HL-60 (cell line): ENCODE data around the gene DNAL4.

Source experiments
- DNase-seq, 2 experiments: peaks; one replicate each; pipeline ENCODE4 v3.0.0-alpha.2; 2010 to 2020; ENCODE audit warnings: low read depth in 1 of 2, low spot score in 1 of 2
- H3K27ac ChIP-seq: fragments of 250-450 bp; sonication (Bioruptor Pico); replicated peaks from 2 replicates; pipeline ENCODE4 v1.5.1; 2020; ENCODE audit warnings: mild to moderate bottlenecking, moderate library complexity
- H3K27me3 ChIP-seq: fragments of 250-450 bp; sonication (Bioruptor Pico); 2 replicates; pipeline ENCODE4 v1.5.1; 2021; ENCODE audit warnings: mild to moderate bottlenecking, moderate library complexity; ENCODE audit not compliant: insufficient read depth, poor library complexity, severe bottlenecking
- H3K4me3 ChIP-seq: replicated peaks from 2 replicates; pipeline ENCODE4 v1.5.1; 2011; ENCODE audit warnings: mild to moderate bottlenecking, control low read depth, low read length; ENCODE audit not compliant: insufficient read depth
- GABPA ChIP-seq: IDR thresholded peaks from 2 replicates; pipeline ENCODE4 v1.6.1; 2012; ENCODE audit warnings: low read depth
- POLR2AphosphoS5 ChIP-seq: IDR thresholded peaks from 2 replicates; pipeline ENCODE4 v1.6.1; 2012; ENCODE audit warnings: low read depth
- SPI1 ChIP-seq: IDR thresholded peaks from 2 replicates; pipeline ENCODE4 v1.6.1; 2012; ENCODE audit warnings: low read depth, mild to moderate bottlenecking, borderline replicate concordance
- TF ChIP-seq, protein P1 (sequence below): IDR thresholded peaks from 2 replicates; pipeline ENCODE4 v1.6.1; 2012; ENCODE audit warnings: low read depth; ENCODE audit not compliant: insufficient replicate concordance
- TF ChIP-seq, protein P2 (sequence below): IDR thresholded peaks from one replicate; pipeline ENCODE4 v1.5.1; 2011; ENCODE audit warnings: low read length, control low read depth, inconsistent platforms; ENCODE audit not compliant: insufficient read depth

The DNAL4 gene

DNA sequence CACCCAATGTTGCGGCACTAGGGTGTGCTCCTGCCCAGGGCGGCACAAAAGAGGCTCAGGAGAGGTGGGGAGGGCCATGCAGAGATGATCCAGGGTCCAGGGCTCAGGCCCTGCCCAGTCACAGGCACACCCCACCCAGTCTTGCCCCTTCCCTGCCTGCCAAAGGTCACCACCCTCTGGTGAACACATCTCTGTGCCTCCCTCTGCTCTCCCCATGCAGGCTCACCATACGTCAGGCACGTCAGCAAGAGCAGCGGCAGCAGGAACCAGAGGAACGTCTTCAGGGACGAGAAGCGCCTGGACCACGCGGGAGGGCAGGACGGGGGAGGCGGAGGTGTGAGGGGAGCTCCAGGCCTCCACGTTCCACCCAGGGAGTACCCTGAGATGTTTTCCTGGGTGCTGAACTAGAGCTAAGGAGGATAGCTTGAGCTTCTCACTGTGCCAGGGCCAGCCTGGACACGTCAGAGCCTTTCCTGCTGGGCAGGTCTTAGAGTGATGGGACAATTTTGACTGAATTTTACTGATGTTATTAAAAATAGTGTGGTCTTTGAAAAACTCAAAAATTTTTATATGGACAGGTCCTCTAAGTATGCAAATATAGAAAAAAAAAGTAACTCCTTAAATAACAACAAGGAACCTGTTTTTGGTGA, 45.3 kb downstream of the DNAL4 start:
- Histone ChIP-seq H3K27ac (no peak overlapping the region), H3K27me3 (no peaks in the 10 kb centered on the region), H3K4me3 (no peak overlapping the region)
- TF ChIP-seq GABPA (no peak), POLR2AphosphoS5 (no peak), SPI1 (no peak)
- TF ChIP-seq, protein P1, sequence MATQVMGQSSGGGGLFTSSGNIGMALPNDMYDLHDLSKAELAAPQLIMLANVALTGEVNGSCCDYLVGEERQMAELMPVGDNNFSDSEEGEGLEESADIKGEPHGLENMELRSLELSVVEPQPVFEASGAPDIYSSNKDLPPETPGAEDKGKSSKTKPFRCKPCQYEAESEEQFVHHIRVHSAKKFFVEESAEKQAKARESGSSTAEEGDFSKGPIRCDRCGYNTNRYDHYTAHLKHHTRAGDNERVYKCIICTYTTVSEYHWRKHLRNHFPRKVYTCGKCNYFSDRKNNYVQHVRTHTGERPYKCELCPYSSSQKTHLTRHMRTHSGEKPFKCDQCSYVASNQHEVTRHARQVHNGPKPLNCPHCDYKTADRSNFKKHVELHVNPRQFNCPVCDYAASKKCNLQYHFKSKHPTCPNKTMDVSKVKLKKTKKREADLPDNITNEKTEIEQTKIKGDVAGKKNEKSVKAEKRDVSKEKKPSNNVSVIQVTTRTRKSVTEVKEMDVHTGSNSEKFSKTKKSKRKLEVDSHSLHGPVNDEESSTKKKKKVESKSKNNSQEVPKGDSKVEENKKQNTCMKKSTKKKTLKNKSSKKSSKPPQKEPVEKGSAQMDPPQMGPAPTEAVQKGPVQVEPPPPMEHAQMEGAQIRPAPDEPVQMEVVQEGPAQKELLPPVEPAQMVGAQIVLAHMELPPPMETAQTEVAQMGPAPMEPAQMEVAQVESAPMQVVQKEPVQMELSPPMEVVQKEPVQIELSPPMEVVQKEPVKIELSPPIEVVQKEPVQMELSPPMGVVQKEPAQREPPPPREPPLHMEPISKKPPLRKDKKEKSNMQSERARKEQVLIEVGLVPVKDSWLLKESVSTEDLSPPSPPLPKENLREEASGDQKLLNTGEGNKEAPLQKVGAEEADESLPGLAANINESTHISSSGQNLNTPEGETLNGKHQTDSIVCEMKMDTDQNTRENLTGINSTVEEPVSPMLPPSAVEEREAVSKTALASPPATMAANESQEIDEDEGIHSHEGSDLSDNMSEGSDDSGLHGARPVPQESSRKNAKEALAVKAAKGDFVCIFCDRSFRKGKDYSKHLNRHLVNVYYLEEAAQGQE = no peak
- TF ChIP-seq, protein P2, sequence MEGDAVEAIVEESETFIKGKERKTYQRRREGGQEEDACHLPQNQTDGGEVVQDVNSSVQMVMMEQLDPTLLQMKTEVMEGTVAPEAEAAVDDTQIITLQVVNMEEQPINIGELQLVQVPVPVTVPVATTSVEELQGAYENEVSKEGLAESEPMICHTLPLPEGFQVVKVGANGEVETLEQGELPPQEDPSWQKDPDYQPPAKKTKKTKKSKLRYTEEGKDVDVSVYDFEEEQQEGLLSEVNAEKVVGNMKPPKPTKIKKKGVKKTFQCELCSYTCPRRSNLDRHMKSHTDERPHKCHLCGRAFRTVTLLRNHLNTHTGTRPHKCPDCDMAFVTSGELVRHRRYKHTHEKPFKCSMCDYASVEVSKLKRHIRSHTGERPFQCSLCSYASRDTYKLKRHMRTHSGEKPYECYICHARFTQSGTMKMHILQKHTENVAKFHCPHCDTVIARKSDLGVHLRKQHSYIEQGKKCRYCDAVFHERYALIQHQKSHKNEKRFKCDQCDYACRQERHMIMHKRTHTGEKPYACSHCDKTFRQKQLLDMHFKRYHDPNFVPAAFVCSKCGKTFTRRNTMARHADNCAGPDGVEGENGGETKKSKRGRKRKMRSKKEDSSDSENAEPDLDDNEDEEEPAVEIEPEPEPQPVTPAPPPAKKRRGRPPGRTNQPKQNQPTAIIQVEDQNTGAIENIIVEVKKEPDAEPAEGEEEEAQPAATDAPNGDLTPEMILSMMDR = no peak
- no peak for DNase-seq

DNA sequence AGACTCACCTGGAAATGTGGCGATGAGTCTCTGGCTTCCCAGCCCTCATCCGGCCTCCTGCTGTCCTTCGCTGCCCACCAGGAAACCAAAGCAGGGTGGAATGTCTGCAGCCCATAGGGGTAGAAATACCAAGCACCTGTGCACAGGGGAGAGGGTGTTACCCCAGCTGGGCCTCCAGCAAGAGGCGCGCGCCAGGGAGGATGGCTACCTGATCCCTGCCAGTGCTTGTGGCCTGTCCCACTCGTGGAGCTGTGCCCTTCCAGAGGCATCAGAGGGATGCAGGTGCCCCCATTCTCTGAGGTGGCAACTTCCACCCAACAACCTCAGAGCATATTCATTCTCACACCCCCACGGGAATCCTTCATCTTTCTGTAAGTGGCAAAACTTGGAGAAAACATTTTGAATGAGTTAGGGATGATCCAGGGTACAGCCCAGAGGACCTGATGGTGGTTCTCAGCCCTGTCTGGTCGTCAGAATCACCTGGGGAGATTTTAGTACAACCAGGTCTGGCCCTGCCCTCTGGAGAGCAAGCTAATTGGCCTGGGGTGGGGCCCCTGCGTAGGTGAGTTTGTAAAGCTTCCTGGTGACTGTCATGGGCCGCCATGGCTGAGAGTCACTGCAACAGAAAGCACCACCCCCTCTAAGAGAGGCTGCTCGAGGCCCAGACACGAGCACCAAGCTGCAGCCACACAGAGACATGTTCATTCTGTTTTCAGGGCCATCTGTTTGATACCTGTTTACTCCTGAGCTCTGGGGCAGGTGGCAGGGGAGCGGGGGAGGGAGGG, 48.1 kb downstream of the DNAL4 start:
- TF ChIP-seq POLR2AphosphoS5 (no peak; the same call in 1 of the 2 replicates), SPI1 (no peak), GABPA (no peak)
- TF ChIP-seq, protein P1 = no peak
- TF ChIP-seq, protein P2 = no peak
- Histone ChIP-seq H3K27ac (no peak overlapping the region), H3K4me3 (no peak overlapping the region), H3K27me3 (no peaks in the 10 kb centered on the region)
- DNase-seq = no peak

DNA sequence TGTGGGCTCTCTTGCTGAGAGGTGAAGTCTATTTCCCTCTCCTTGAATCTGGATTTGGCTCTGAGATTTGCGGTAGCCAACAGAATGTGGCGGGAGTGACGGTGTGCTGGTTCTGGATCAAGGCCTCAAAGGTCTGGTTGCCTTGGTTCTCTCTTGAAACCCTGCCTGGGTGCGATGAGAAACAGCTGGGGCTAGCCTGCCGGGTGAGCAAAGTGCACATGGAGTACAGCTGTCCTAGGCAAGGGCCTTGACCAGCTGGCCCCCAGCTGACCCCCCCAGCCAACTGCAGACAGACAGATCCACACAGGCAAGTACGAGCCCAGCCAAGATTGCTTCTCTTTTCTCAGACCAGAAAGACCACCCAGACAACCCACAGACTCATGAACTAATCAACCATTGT, 49.0 kb downstream of the DNAL4 start:
- Histone ChIP-seq H3K27me3 (no peaks in the 10 kb centered on the region), H3K4me3 (no peak overlapping the region), H3K27ac (no peak overlapping the region)
- DNase-seq = no peak
- TF ChIP-seq, protein P2 = no peak
